Erythroblast (primary cell): ENCODE measurements around the gene ANO4.

Source experiments
- DNase-seq, 2 experiments: peaks; one replicate each; lab custom pipeline; 2025; lab: John Stamatoyannopoulos, UW
- GATA1 ChIP-seq: IDR thresholded peaks from 2 replicates; pipeline ENCODE4 v1.6.1; 2011; ENCODE audit warnings: low read depth, mild to moderate bottlenecking, control low read depth, low read length, moderate library complexity
- POLR2A ChIP-seq: IDR thresholded peaks from 2 replicates; pipeline ENCODE4 v1.6.1; 2011; ENCODE audit warnings: mild to moderate bottlenecking, low read length

The ANO4 gene

GRCh38 chr12:100796621-100797020 lies 2.0 kb downstream of the ANO4 start:
- no peak for DNase-seq
- TF ChIP-seq GATA1, result no peak
- TF ChIP-seq POLR2A, result no peak

- TF ChIP-seq POLR2A, result no peak
- no peak for TF ChIP-seq GATA1
- DNase-seq, result no peak
Observed at GRCh38 chr12:100797246-100797645, 2.7 kb downstream of the ANO4 start.

- TF ChIP-seq GATA1 (no peak), POLR2A (no peak)
- DNase-seq, result no peak
Observed at GRCh38 chr12:100797786-100798185, 3.2 kb downstream of the ANO4 start.

- no peak for DNase-seq
- TF ChIP-seq GATA1 (no peak), POLR2A (no peak)
Observed at GRCh38 chr12:100798286-100799160, 3.9 kb downstream of the ANO4 start.

GRCh38 chr12:100799770-100800169 lies 5.2 kb downstream of the ANO4 start:
- DNase-seq, result no peak
- TF ChIP-seq POLR2A (no peak), GATA1 (no peak)

- DNase-seq, result no peak
- TF ChIP-seq POLR2A (no peak), GATA1 (no peak)
Observed at GRCh38 chr12:100800723-100801122, 6.1 kb downstream of the ANO4 start.

GRCh38 chr12:100801320-100801719 lies 6.7 kb downstream of the ANO4 start:
- TF ChIP-seq GATA1 (no peak), POLR2A (no peak)
- no peak for DNase-seq

GRCh38 chr12:100808777-100809176 lies 14.2 kb downstream of the ANO4 start:
- DNase-seq, result no peak
- TF ChIP-seq GATA1 (no peak), POLR2A (no peak)

GRCh38 chr12:100820314-100820713 lies 25.7 kb downstream of the ANO4 start:
- no peak for TF ChIP-seq POLR2A
- TF ChIP-seq GATA1, result no peak
- DNase-seq, result no peak

GRCh38 chr12:100823963-100824362 lies 29.4 kb downstream of the ANO4 start:
- no peak for TF ChIP-seq GATA1
- no peak for TF ChIP-seq POLR2A
- DNase-seq, result no peak

- TF ChIP-seq GATA1, result no peak
- no peak for TF ChIP-seq POLR2A
Observed at GRCh38 chr12:100824476-100824875, 29.9 kb downstream of the ANO4 start.

GRCh38 chr12:100826323-100826722 lies 31.7 kb downstream of the ANO4 start:
- TF ChIP-seq GATA1 (no peak), POLR2A (no peak)
- peak; percentile 28 to 50 for DNase-seq

More at GRCh38 chr12:100824476-100824875, 29.9 kb downstream of the ANO4 start:
- DNase-seq, result no peak

- TF ChIP-seq GATA1, result no peak
- TF ChIP-seq POLR2A, result no peak
- peak; percentile 14 to 38 for DNase-seq
Observed at GRCh38 chr12:100827901-100828520, 33.4 kb downstream of the ANO4 start.

GRCh38 chr12:100830003-100830795 lies 35.6 kb downstream of the ANO4 start:
- TF ChIP-seq GATA1 (no peak), POLR2A (no peak)
- no peak for DNase-seq
